Stimulated activated naive CD8-positive, alpha-beta T cell treated with anti-CD3 and anti-CD28 coated beads, Interleukin-15, Interleukin-2, amounts not matched to agents 100 ng/mL and 50 ng/mL, for 24 hours (primary cell): Measurements from ENCODE around the gene APOE.
"Not testable (repeated sequence)": the region's sequence is repeated elsewhere in the genome, so short reads cannot be mapped to it uniquely, and the experiment has no call there.

Experiments
- H3K27ac Mint-ChIP-seq: one replicate; pipeline ENCODE4 v1.8.0; 2021; ENCODE audit warnings: mild to moderate bottlenecking, mixed read lengths
- H3K27me3 Mint-ChIP-seq: one replicate; pipeline ENCODE4 v1.8.0; 2021; ENCODE audit warnings: mixed read lengths
- H3K36me3 Mint-ChIP-seq: one replicate; pipeline ENCODE4 v1.8.0; 2021; ENCODE audit warnings: low read depth, mixed read lengths
- H3K4me1 Mint-ChIP-seq: one replicate; pipeline ENCODE4 v1.8.0; 2021; ENCODE audit warnings: low read depth, mixed read lengths
- H3K4me3 Mint-ChIP-seq: one replicate; pipeline ENCODE4 v1.8.0; 2021; ENCODE audit warnings: mild to moderate bottlenecking, mixed read lengths
- H3K9me3 Mint-ChIP-seq: one replicate; pipeline ENCODE4 v1.8.0; 2021; ENCODE audit warnings: mixed read lengths

APOE gene

GRCh38 chr19:44893332-44894051, 12.1 kb upstream of the APOE start:
- H3K4me3 Mint-ChIP-seq, result peak overlapping the region; percentile 98
- peak overlapping the region; percentile 71 for H3K27ac Mint-ChIP-seq
- H3K36me3 Mint-ChIP-seq, result peaks cover 60% of the 10 kb centered on the region
- H3K27me3 Mint-ChIP-seq, result no peaks in the 10 kb centered on the region
- H3K9me3 Mint-ChIP-seq, result no peaks in the 10 kb centered on the region
- peaks cover 41% of the 10 kb centered on the region for H3K4me1 Mint-ChIP-seq

DNA sequence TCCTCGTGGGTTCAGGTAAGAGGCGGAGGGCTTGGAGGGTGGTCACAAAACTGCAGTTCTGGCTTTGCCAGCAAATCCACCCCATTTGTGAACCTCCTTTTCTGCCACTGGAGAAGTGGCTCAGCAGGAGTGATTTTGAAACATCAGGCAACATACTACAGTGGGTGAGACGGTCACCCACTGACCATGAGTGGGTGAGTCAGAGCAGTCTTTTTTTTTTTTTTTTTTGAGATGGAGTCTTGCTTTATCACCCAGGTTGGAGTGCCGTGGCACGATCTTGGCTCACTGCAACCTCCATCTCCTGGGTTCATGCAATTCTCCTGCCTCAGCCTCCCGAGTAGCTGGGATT, 11.6 kb upstream of the APOE start:
- peaks cover 39% of the 10 kb centered on the region for H3K4me1 Mint-ChIP-seq
- no peaks in the 10 kb centered on the region for H3K27me3 Mint-ChIP-seq
- H3K4me3 Mint-ChIP-seq, result no peak overlapping the region
- H3K9me3 Mint-ChIP-seq, result no peaks in the 10 kb centered on the region
- no peak overlapping the region for H3K27ac Mint-ChIP-seq
- peaks cover 60% of the 10 kb centered on the region for H3K36me3 Mint-ChIP-seq

- Mint-ChIP-seq H3K27ac (no peak overlapping the region), H3K4me1 (peaks cover 35% of the 10 kb centered on the region), H3K36me3 (peaks cover 69% of the 10 kb centered on the region), H3K9me3 (no peaks in the 10 kb centered on the region), H3K4me3 (no peak overlapping the region), H3K27me3 (no peaks in the 10 kb centered on the region)
Measured at GRCh38 chr19:44894946-44895345, 10.7 kb upstream of the APOE start.

- Mint-ChIP-seq H3K27me3 (no peaks in the 10 kb centered on the region), H3K36me3 (peaks cover 74% of the 10 kb centered on the region), H3K9me3 (no peaks in the 10 kb centered on the region), H3K27ac (no peak overlapping the region), H3K4me1 (peaks cover 12% of the 10 kb centered on the region), H3K4me3 (no peak overlapping the region)
Measured at GRCh38 chr19:44897835-44898234, 7.8 kb upstream of the APOE start.

DNA sequence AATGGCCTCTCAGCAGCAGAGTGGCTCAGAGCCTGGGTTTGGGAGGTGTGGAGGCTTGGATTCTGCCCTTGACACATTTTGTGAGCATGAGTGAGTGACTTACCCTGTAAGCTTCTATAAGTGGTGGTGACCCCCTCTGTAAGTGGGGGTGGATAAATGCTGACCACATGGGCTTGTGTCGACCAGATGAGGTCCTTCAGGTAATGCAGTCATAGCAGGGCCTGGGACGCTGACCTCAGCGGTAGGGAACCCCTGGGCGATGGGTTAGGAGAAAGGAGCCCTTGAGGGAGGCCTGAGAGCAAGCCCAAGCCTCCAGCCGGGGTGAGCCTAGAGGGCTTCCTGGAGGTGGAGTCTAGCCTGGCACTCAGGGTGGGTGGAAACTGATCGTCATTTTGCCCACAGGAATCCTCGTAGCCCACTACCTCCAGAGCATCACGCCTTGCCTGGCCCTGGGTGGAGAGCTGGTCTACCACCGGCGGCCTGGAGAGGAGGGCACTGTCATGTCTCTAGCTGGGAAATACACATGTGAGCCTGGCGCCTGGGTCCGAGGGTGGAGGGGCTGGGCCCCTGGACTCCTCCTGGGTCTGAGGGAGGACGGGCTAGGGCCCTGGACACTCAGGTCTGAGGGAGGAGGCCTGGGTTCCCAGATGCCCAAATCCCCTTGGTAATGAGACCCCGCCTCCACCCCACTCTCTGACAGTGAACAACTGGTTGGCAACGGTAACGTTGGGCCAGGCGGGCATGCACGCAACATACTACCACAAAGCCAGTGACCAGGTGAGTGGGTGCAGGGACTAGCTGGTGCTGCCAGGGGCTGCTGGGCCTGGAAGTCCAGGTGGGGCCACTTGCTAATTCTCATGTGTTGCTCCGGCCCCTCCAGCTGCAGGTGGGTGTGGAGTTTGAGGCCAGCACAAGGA, 5.0 kb upstream of the APOE start:
- Mint-ChIP-seq H3K9me3 (no peaks in the 10 kb centered on the region), H3K4me3 (no peak overlapping the region), H3K27me3 (peaks cover 3% of the 10 kb centered on the region), H3K4me1 (peaks cover 4% of the 10 kb centered on the region), H3K27ac (no peak overlapping the region), H3K36me3 (peaks cover 59% of the 10 kb centered on the region)

- peak overlapping the region; percentile 23 for H3K27ac Mint-ChIP-seq
- peaks cover 20% of the 10 kb centered on the region for H3K27me3 Mint-ChIP-seq
- H3K4me3 Mint-ChIP-seq, result no peak overlapping the region
- no peaks in the 10 kb centered on the region for H3K9me3 Mint-ChIP-seq
- no peaks in the 10 kb centered on the region for H3K4me1 Mint-ChIP-seq
- peaks cover 40% of the 10 kb centered on the region for H3K36me3 Mint-ChIP-seq
Measured at GRCh38 chr19:44903216-44903601, 2.4 kb upstream of the APOE start.

DNA sequence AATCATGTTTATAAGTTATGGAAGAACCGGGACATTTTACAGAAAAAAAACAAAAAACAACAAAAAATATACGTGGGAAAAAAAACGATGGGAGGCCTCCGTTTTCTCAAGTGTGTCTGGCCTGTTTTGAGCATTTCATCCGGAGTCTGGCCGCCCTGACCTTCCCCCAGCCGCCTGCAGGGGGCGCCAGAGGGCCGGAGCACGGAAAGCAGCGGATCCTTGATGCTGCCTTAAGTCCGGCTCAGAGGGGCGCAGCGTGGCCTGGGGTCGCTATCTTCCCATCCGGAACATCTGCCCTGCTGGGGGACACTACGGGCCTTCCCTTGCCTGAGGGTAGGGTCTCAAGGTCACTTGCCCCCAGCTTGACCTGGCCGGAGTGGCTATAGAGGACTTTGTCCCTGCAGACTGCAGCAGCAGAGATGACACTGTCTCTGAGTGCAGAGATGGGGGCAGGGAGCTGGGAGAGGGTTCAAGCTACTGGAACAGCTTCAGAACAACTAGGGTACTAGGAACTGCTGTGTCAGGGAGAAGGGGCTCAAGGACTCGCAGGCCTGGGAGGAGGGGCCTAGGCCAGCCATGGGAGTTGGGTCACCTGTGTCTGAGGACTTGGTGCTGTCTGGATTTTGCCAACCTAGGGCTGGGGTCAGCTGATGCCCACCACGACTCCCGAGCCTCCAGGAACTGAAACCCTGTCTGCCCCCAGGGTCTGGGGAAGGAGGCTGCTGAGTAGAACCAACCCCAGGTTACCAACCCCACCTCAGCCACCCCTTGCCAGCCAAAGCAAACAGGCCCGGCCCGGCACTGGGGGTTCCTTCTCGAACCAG, 1.8 kb upstream of the APOE start:
- peaks cover 38% of the 10 kb centered on the region for H3K36me3 Mint-ChIP-seq
- peaks cover 20% of the 10 kb centered on the region for H3K27me3 Mint-ChIP-seq
- no peak overlapping the region for H3K4me3 Mint-ChIP-seq
- no peaks in the 10 kb centered on the region for H3K4me1 Mint-ChIP-seq
- H3K9me3 Mint-ChIP-seq, result no peaks in the 10 kb centered on the region
- peak overlapping the region; percentile 23 for H3K27ac Mint-ChIP-seq

DNA sequence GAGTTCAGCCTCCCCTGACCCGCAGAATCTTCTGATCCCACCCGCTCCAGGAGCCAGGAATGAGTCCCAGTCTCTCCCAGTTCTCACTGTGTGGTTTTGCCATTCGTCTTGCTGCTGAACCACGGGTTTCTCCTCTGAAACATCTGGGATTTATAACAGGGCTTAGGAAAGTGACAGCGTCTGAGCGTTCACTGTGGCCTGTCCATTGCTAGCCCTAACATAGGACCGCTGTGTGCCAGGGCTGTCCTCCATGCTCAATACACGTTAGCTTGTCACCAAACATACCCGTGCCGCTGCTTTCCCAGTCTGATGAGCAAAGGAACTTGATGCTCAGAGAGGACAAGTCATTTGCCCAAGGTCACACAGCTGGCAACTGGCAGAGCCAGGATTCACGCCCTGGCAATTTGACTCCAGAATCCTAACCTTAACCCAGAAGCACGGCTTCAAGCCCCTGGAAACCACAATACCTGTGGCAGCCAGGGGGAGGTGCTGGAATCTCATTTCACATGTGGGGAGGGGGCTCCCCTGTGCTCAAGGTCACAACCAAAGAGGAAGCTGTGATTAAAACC, 1.1 kb upstream of the APOE start:
- Mint-ChIP-seq H3K4me3 (no peak overlapping the region), H3K36me3 (peaks cover 34% of the 10 kb centered on the region), H3K9me3 (no peaks in the 10 kb centered on the region)

DNA sequence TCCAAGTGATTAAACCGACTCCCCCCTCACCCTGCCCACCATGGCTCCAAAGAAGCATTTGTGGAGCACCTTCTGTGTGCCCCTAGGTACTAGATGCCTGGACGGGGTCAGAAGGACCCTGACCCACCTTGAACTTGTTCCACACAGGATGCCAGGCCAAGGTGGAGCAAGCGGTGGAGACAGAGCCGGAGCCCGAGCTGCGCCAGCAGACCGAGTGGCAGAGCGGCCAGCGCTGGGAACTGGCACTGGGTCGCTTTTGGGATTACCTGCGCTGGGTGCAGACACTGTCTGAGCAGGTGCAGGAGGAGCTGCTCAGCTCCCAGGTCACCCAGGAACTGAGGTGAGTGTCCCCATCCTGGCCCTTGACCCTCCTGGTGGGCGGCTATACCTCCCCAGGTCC, 2.0 kb downstream of the APOE start:
- Mint-ChIP-seq H3K27ac (no peak overlapping the region), H3K4me3 (no peak overlapping the region), H3K27me3 (peaks cover 29% of the 10 kb centered on the region), H3K9me3 (no peaks in the 10 kb centered on the region), H3K4me1 (no peaks in the 10 kb centered on the region), H3K36me3 (peaks cover 9% of the 10 kb centered on the region)

More for the DNA sequence above, 1.1 kb upstream of the APOE start:
- Mint-ChIP-seq H3K27ac (no peak overlapping the region), H3K4me1 (no peaks in the 10 kb centered on the region), H3K27me3 (peaks cover 20% of the 10 kb centered on the region)

DNA sequence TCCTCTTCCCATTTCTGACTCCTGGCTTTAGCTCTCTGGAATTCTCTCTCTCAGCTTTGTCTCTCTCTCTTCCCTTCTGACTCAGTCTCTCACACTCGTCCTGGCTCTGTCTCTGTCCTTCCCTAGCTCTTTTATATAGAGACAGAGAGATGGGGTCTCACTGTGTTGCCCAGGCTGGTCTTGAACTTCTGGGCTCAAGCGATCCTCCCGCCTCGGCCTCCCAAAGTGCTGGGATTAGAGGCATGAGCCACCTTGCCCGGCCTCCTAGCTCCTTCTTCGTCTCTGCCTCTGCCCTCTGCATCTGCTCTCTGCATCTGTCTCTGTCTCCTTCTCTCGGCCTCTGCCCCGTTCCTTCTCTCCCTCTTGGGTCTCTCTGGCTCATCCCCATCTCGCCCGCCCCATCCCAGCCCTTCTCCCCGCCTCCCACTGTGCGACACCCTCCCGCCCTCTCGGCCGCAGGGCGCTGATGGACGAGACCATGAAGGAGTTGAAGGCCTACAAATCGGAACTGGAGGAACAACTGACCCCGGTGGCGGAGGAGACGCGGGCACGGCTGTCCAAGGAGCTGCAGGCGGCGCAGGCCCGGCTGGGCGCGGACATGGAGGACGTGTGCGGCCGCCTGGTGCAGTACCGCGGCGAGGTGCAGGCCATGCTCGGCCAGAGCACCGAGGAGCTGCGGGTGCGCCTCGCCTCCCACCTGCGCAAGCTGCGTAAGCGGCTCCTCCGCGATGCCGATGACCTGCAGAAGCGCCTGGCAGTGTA, 2.7 kb downstream of the APOE start:
- H3K4me3 Mint-ChIP-seq, result no peak overlapping the region

DNA sequence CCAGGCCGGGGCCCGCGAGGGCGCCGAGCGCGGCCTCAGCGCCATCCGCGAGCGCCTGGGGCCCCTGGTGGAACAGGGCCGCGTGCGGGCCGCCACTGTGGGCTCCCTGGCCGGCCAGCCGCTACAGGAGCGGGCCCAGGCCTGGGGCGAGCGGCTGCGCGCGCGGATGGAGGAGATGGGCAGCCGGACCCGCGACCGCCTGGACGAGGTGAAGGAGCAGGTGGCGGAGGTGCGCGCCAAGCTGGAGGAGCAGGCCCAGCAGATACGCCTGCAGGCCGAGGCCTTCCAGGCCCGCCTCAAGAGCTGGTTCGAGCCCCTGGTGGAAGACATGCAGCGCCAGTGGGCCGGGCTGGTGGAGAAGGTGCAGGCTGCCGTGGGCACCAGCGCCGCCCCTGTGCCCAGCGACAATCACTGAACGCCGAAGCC, 3.3 kb downstream of the APOE start:
- H3K27ac Mint-ChIP-seq, result no peak overlapping the region
- H3K27me3 Mint-ChIP-seq, result peaks cover 39% of the 10 kb centered on the region
- no peaks in the 10 kb centered on the region for H3K9me3 Mint-ChIP-seq
- H3K36me3 Mint-ChIP-seq, result peaks cover under 1% of the 10 kb centered on the region
- H3K4me3 Mint-ChIP-seq, result no peak overlapping the region
- H3K4me1 Mint-ChIP-seq, result no peaks in the 10 kb centered on the region

More for the DNA sequence above, 2.7 kb downstream of the APOE start:
- Mint-ChIP-seq H3K4me1 (no peaks in the 10 kb centered on the region), H3K9me3 (no peaks in the 10 kb centered on the region), H3K27ac (no peak overlapping the region), H3K36me3 (peaks cover 6% of the 10 kb centered on the region), H3K27me3 (peaks cover 34% of the 10 kb centered on the region)

DNA sequence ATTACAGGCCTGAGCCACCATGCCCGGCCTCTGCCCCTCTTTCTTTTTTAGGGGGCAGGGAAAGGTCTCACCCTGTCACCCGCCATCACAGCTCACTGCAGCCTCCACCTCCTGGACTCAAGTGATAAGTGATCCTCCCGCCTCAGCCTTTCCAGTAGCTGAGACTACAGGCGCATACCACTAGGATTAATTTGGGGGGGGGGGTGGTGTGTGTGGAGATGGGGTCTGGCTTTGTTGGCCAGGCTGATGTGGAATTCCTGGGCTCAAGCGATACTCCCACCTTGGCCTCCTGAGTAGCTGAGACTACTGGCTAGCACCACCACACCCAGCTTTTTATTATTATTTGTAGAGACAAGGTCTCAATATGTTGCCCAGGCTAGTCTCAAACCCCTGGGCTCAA, 4.2 kb downstream of the APOE start:
- Mint-ChIP-seq H3K4me1 (peaks cover 5% of the 10 kb centered on the region), H3K4me3 (no peak overlapping the region), H3K27ac (no peak overlapping the region), H3K27me3 (peaks cover 45% of the 10 kb centered on the region), H3K9me3 (no peaks in the 10 kb centered on the region), H3K36me3 (no peaks in the 10 kb centered on the region)

DNA sequence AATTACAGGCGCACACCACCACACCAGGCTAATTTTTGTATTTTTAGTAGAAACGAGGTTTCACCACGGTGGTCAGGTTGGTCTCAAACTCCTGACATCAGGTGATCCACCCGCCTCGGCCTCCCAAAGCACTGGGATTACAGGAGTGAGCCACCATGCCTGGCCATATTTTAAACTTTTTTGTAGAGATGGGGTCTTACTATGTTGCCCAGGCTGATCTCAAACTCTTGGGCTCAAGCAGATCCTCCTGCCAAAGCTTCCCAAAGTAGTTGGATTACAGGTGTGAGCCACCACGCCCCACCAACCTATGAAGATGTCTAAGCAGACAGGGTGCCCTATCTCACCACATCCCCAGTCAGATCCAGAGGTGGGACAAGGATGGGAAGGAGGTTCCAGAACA, 6.3 kb downstream of the APOE start:
- not testable (repeated sequence) for H3K36me3 Mint-ChIP-seq, H3K4me1 Mint-ChIP-seq, H3K27ac Mint-ChIP-seq, H3K9me3 Mint-ChIP-seq, H3K4me3 Mint-ChIP-seq
- H3K27me3 Mint-ChIP-seq, result peaks cover 30% of the 10 kb centered on the region

DNA sequence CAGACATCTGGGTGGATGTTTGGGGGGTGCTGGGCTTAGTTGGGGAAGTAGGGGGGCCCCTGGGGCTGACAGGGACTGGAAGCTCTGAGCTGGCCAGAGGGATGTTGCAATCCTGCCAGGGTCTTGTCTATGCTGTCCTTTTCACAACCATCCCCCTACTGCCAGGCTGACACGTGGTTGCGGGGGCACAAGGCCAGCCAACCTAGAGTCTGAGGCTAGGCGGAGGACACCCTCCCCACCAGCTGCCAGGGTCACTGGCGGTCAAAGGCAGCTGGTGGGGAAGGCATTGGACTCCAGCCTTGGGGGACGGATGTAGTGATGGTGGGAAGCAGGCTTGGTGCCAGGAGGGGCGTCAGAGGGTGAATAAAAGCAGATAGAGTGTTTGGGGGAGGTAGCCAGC, 7.3 kb downstream of the APOE start:
- Mint-ChIP-seq H3K27me3 (peaks cover 28% of the 10 kb centered on the region), H3K4me3 (no peak overlapping the region), H3K27ac (peak overlapping the region; percentile 23), H3K36me3 (no peaks in the 10 kb centered on the region), H3K9me3 (no peaks in the 10 kb centered on the region), H3K4me1 (peaks cover 7% of the 10 kb centered on the region)
